ENCODE measurements around the gene MAP1A. TPM values are rescaled to one million over a fixed set of nuclear protein-coding genes. Genes with fewer than 3 reads are reported as not detected.

Gene MAP1A
- total and polyA plus RNA-seq, 2 of the 13 experiments (the other 11 are each of a cell fraction or from before 2014, with no cell fraction given): 0.01 to 0.07 TPM

GRCh38 chr15:43499635-43500034 is 17.8 kb upstream of the MAP1A start:
- intact Hi-C loops (cut with micrococcal nuclease; ENCODE audit: unreplicated experiment) (no loop called here), in situ Hi-C loops (cut with HindIII; ENCODE audit: extremely low pct_ligation_motif_present, low pct_unique_long_range_greater_than_20kb) (no loop called here)
- no peak for FAIRE-seq
- Histone ChIP-seq H3K27ac (ENCODE audit: extremely low read length, insufficient read depth, low read length) (no peak overlapping the region), H3K9me3 (ENCODE audit: low read length) (no peaks in the 10 kb centered on the region), H2AFZ (ENCODE audit: low read length) (no peak overlapping the region), H3K4me3 (replicated peaks in 1 of 3; ENCODE audit: insufficient read depth in 1 of 3, low read depth in 2 of 3, low read length in 3 of 3) (no peak overlapping the region), H3K4me1 (ENCODE audit: insufficient read depth, low read length) (0 out of 2 replicates have a peak, but pooled peaks cover under 1% of the 10 kb centered on the region), H3K79me2 (ENCODE audit: insufficient read depth, low read length) (no peaks in the 10 kb centered on the region), H4K20me1 (ENCODE audit: insufficient read depth, low read length) (no peaks in the 10 kb centered on the region), H3K9ac (ENCODE audit: insufficient read depth, low read depth, low read length) (no peak overlapping the region), H3K4me2 (ENCODE audit: low read depth, low read length) (no peak overlapping the region), H3K27me3 (ENCODE audit: control insufficient read depth in 1 of 2, insufficient read depth in 2 of 2, low read length in 2 of 2) (no peaks in the 10 kb centered on the region), H3K36me3 (replicated peaks in 1 of 2; ENCODE audit: control insufficient read depth in 1 of 2, insufficient read depth in 2 of 2, low read length in 2 of 2) (no peaks in the 10 kb centered on the region)
- no peak for DNase-seq (ENCODE audit: low spot score)
- CTCF ChIA-PET (ENCODE audit: low intra/inter-chr PET ratio, low total read pairs): no interaction called here
- no peak for ATAC-seq
- BruUV-seq (replicated peaks): no TSS peak
- WGBS (ENCODE audit: low lambda C conversion rate): 14% methylated on average over 1 of the region's 1 CpG
- POLR2A ChIA-PET: no interaction called here
- no peak for TF ChIP-seq CENPBD1 (CRISPR knock-in tag; IDR thresholded peaks at IDR 0.05; ENCODE audit: borderline replicate concordance, low read depth)
- TF ChIP-seq, protein P1, sequence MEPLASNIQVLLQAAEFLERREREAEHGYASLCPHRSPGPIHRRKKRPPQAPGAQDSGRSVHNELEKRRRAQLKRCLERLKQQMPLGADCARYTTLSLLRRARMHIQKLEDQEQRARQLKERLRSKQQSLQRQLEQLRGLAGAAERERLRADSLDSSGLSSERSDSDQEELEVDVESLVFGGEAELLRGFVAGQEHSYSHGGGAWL (CRISPR knock-in tag; IDR thresholded peaks at IDR 0.05): no peak
- no peak for TF ChIP-seq HMG20B (CRISPR knock-in tag; conservative IDR thresholded peaks at IDR 0.05)
- no peak for TF ChIP-seq THAP7 (CRISPR knock-in tag; IDR thresholded peaks at IDR 0.05)
- no peak for TF ChIP-seq ARNTL (CRISPR knock-in tag; IDR thresholded peaks at IDR 0.05)
- no peak for TF ChIP-seq ZBTB49 (CRISPR knock-in tag; IDR thresholded peaks at IDR 0.05; ENCODE audit: borderline replicate concordance)
- TF ChIP-seq PREB (CRISPR knock-in tag; IDR thresholded peaks at IDR 0.05): no peak
- TF ChIP-seq ZBTB26 (CRISPR knock-in tag; IDR thresholded peaks at IDR 0.05; ENCODE audit: borderline replicate concordance): no peak
- no peak for TF ChIP-seq ZNF563 (CRISPR knock-in tag; IDR thresholded peaks at IDR 0.05)
- no peak for TF ChIP-seq GABPB1 (CRISPR knock-in tag; IDR thresholded peaks at IDR 0.05)
- TF ChIP-seq ZNF761 (CRISPR knock-in tag; conservative IDR thresholded peaks at IDR 0.05): no peak
- no peak for TF ChIP-seq HIC2 (CRISPR knock-in tag; IDR thresholded peaks at IDR 0.05; ENCODE audit: low read depth)

Measured in HepG2 (cell line).